Neural progenitor cell (in vitro differentiated cells): ENCODE measurements around the gene DNASE1L2.

Experiments used
- CTCF ChIP-seq: fragments of 200-600 bp; sonication (generic); IDR thresholded peaks from 2 replicates; pipeline ENCODE4 v1.5.1; 2017; ENCODE audit warnings: antibody characterized with exemption, mild to moderate bottlenecking
- EZH2 ChIP-seq: fragments of 200-600 bp; sonication (generic); IDR thresholded peaks from 2 replicates; pipeline ENCODE4 v1.6.1; 2017; ENCODE audit warnings: antibody characterized with exemption, mild to moderate bottlenecking, moderate library complexity

- no peak for TF ChIP-seq CTCF
- no peak for TF ChIP-seq EZH2
These were observed 26.3 kb upstream of the DNASE1L2 start for GRCh38 chr16:2210009-2210332.
